Fibroblast of skin of back (primary cell): ENCODE data around the gene SCRN2.

ENCODE experiments used
- DNase-seq: peaks from one replicate; pipeline ENCODE4 v3.0.0-alpha.2; 2013

Gene SCRN2

GRCh38 chr17:47844814-47845715 is 4.0 kb upstream of the SCRN2 start:
- DNase-seq: peak; percentile 19

- DNase-seq: peak; percentile 14
Measured at GRCh38 chr17:47844227-47844626, 3.2 kb upstream of the SCRN2 start.

- DNase-seq: no peak
Measured at GRCh38 chr17:47843391-47843730, 2.3 kb upstream of the SCRN2 start.

- no peak for DNase-seq
Measured at GRCh38 chr17:47841488-47842291, 617 bp upstream of the SCRN2 start.

GRCh38 chr17:47840001-47840741 is 902 bp downstream of the SCRN2 start:
- no peak for DNase-seq

- DNase-seq: no peak
Measured at GRCh38 chr17:47839071-47839470, 2.0 kb downstream of the SCRN2 start.

GRCh38 chr17:47838636-47839035 is 2.4 kb downstream of the SCRN2 start:
- DNase-seq: no peak

- no peak for DNase-seq
Measured at GRCh38 chr17:47837401-47838039, 3.6 kb downstream of the SCRN2 start.

GRCh38 chr17:47836601-47837000 is 4.5 kb downstream of the SCRN2 start:
- no peak for DNase-seq

GRCh38 chr17:47834756-47835155 is 6.3 kb downstream of the SCRN2 start:
- no peak for DNase-seq

GRCh38 chr17:47831934-47832327 is 9.1 kb downstream of the SCRN2 start:
- no peak for DNase-seq

GRCh38 chr17:47831003-47831933 is 9.8 kb downstream of the SCRN2 start, which contains the start of the genes LRRC46 and MRPL10:
Gene LRRC46, plus strand, starts transcription at chr17:47831670. Its CDS starts 320 bp downstream, at chr17:47831990.
Gene MRPL10, minus strand, starts transcription at chr17:47831541. Its CDS starts 30 bp downstream, at chr17:47831511.
- DNase-seq: peak; percentile 92

- no peak for DNase-seq
Measured at GRCh38 chr17:47830396-47831002, 10.6 kb downstream of the SCRN2 start.

- DNase-seq: no peak
Measured at GRCh38 chr17:47829870-47830269, 11.2 kb downstream of the SCRN2 start.

GRCh38 chr17:47823519-47823918 is 17.6 kb downstream of the SCRN2 start:
- DNase-seq: no peak

GRCh38 chr17:47822785-47823184 is 18.3 kb downstream of the SCRN2 start:
- no peak for DNase-seq

GRCh38 chr17:47821424-47822391 is 19.4 kb downstream of the SCRN2 start, which contains the start of gene OSBPL7:
Gene OSBPL7, minus strand, starts transcription at chr17:47821794. Its CDS starts 1,516 bp downstream, at chr17:47820278.
- DNase-seq: peak; percentile 89

- DNase-seq: no peak
Measured at GRCh38 chr17:47821031-47821423, 20.0 kb downstream of the SCRN2 start.
